HG03460 (cell line): ENCODE data around the gene PCDHGC4.

Experiments used
- ATAC-seq: cut with Tn5 transposase; IDR thresholded peaks from one replicate; pipeline ENCODE4 v1.9.1; 2021; ENCODE audit not compliant: unreplicated experiment

PCDHGC4 gene

DNA sequence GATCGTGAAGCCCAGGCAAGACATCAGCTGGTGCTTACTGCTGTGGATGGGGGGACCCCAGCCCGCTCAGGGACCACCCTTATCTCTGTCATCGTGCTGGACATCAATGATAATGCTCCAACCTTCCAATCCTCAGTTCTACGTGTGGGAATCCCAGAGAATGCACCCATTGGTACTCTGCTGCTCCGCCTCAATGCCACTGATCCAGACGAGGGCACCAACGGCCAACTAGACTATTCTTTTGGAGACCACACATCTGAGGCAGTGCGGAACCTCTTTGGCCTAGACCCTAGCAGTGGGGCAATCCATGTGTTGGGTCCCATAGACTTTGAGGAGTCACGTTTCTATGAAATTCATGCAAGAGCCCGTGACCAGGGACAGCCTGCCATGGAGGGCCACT, 5.0 kb downstream of the PCDHGC4 start:
- no peak for ATAC-seq

DNA sequence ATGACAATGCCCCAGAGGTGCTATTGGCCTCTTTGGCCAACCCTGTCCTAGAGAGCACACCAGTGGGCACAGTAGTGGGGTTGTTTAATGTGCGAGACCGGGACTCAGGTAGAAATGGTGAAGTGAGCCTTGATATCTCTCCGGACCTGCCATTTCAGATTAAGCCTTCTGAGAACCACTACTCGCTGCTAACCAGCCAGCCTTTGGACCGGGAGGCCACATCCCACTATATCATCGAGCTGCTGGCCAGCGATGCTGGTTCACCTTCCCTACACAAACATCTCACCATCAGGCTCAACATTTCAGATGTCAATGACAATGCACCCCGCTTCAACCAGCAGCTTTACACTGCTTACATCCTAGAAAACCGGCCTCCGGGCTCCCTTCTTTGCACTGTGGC, 5.4 kb downstream of the PCDHGC4 start:
- no peak for ATAC-seq

DNA sequence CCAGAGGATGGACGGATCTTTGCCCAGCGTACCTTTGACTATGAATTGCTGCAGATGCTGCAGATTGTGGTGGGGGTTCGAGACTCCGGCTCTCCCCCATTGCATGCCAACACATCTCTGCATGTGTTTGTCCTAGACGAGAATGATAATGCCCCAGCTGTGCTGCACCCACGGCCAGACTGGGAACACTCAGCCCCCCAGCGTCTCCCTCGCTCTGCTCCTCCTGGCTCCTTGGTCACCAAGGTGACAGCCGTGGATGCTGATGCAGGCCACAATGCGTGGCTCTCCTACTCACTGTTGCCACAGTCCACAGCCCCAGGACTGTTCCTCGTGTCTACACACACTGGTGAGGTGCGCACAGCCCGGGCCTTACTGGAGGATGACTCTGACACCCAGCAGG, 5.9 kb downstream of the PCDHGC4 start:
- ATAC-seq: no peak

DNA sequence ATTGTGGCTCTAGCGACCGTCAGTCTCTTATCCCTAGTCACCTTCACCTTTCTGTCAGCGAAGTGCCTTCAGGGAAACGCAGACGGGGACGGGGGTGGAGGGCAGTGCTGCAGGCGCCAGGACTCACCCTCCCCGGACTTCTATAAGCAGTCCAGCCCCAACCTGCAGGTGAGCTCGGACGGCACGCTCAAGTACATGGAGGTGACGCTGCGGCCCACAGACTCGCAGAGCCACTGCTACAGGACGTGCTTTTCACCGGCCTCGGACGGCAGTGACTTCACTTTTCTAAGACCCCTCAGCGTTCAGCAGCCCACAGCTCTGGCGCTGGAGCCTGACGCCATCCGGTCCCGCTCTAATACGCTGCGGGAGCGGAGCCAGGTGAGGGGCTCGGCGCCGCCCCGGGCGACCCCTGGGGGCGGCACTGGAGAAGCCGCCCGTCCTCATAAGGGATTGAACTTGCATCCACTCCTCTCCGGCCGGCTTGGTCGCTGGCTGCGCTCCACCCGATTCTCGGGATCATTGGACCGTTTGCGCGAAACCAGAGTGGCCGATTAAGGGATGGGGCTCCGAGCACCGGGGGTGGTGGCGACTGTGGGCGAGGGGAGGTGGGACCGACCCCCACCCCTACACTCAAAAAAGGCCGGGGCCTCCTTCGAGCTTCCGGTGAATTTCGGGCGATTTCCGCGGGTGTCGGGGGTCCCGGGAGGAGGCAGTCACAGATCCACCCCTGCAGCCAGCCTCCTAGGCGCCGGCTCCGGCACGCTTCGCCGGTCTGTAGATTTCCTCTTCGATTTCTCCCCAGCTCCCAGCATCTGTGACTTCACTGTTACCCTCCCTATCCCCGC, 6.7 kb downstream of the PCDHGC4 start:
- ATAC-seq: no peak

DNA sequence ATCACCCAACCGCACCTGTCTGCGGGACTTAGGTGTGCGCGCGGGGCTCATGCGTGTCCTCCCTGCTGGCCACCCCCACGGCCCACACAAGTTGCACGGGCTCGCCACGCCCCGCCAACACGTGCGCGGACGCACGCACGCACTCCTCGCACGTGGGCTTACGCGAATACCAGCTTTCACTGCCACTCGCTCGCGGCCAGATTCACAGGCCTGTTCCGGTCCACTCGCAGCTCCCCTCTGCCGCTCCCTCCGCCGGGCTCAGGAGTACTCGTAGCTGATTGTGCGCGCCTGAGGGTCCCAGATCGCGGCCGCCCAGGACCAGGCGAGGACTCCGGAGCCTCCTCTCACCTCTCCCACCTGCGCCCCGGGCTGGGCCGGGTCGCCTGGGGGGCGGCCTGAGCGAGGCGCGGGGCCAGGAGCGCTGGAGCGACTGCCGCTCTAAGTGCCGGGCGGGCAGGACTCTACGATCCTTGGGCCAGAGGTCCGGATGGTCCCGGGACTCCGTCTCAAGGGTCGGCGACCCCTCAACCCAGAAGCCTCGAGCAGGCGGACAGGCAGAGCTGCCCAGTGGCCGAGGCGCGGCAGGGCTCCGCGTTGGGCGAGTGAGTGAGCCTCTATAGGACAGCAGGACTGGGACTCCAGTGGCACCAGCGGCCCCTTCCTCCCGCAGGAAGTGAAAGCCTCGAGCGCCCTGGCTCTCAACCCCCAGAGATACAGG, 7.5 kb downstream of the PCDHGC4 start:
- no peak for ATAC-seq

DNA sequence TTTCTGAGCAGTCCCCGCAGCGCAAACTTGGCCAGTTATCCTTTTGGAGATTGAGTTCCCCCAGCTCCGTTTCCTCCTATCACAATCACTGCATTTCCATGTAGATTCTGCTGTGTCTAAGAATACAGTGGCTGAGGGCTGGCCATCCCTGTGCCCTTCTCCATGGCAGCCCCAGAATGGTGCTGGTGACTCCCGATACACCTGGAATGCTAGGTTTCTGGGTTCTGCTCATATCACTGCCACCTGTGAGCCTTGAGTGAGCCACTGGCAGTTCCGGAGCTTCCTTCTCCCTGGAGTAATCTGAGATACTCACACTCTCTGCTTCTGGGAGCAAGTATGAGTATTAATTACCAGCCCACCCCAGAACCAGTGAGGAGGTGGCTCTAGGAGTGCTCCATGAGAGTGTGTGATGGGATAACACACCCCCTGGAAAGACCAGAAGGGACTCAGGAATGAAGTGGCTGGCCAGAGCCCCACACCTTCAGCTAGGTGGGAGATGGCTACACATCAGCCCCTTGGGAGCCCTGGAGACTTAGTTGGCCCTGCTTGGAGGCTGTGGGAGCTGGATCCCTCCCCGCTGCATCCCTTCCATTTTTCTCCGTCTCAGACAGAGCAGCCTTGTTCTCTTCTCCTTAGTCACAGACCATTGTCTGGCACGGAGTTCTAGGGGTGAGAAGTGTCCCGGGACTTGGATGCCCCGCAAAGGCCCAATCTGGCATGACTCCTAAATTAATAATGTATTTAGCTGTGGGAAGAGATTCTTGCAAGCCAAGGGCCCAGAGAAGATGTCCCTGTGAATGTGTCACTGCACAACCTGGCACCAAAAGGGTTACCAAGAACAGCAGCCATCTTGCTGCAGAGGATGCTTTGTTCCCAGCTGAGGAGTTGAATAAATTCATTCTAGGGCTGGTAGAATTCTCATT, 8.9 kb downstream of the PCDHGC4 start:
- ATAC-seq: no peak

DNA sequence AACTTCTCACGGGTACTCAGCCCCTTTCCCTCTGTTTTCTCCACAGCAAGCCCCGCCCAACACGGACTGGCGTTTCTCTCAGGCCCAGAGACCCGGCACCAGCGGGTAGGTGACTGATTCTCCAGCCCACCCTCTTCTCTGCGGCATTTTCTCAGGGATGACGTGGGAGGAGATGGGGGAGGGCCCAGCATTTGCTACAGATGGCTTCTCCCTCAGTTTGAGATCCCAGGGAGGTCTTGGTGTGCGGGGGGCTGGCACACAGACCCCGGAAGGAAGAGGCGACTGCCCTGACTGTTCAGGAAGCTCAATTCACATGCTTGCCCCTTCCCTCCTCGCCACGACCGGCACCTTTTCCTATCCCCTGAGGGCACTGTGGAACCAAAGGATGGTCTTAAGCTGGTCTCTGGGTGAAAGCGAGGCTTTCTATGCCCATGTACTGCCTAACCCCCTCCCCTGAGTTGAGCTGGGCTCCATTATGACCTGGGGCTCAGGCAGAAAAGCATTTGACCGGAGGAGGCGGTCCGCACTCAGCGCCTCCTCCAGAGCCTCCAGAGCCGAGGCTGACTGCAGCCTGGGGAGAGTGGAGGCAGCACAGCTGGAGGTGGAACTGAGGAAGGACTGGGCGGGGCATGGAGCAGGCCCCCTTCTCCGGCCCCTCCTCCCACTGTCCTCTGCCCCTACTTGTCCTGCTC, 10.1 kb downstream of the PCDHGC4 start:
- ATAC-seq: no peak

DNA sequence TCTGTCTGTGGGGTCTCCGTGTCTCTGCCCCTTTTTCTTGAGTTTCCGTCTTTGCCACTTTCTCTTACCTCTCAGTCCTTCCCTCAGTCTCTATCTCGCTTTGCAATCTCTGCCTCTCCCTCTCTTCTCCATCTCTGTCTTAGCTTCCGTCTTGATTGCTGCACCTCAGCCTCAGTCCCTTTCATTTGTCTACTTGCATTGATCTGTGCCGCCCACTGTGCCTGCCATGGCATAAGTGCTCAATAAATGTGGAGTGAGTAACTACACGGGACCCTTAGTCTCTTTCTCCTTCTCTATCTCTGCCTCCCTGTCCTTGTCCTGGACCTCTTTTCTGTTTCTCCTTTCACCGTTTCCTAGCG, 10.6 kb downstream of the PCDHGC4 start:
- no peak for ATAC-seq

DNA sequence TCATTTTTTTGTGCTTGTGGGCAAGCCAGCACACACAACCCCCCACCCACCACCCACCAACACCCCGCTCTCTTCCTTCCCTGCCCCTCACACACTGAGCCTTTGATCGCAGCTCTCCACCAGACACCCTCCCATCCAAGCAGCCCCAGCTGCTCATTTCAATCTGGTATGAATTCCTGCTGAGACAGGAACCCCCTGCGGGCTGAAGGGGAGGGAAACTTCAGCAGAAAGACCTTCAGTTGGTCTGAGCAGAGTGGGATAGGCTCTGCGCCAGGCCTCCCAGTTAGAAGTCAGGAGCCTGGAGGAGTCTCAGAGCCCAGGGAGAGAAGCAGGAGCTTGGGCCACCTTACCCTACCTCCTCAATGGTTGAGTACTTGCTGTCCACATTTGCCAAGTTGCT, 11.2 kb downstream of the PCDHGC4 start:
- no peak for ATAC-seq

DNA sequence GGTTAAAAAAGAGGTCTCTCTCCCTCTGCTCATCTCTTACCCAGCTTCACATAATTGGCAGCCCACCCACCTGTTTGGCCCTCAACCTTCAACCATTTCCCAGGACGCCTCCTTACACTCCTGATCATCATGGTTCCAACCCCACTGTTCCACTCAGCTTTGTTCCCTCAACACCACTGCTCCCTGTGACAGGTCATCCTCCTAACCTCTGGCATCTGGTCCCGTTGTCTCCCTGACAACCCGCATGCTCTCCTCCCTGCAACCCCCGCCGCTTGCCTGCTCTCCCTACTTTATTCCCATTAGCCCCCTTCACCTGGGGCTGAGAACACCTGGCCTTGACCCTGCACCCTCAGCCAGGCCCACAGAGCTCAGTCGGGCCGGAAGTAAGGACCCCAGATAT, 16.9 kb downstream of the PCDHGC4 start:
- no peak for ATAC-seq

DNA sequence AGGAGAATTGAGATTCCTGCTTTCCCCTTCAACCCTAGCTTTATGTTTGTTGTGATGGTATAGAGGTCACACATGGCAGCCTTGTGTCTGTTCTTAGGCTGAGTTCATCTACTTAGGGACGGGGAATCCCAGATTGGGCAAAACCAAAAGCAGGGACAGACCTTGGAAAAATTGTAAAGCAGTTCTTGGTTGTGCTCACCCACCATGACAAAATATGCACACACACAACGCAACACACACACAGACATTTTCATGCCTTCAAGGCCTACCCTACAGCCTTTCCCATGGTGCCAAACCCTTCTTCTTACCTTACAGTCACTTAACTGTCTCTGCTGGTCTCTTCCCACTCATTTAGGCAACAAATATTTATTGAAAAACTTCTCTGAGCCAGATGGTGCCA, 18.9 kb downstream of the PCDHGC4 start:
- ATAC-seq: no peak

DNA sequence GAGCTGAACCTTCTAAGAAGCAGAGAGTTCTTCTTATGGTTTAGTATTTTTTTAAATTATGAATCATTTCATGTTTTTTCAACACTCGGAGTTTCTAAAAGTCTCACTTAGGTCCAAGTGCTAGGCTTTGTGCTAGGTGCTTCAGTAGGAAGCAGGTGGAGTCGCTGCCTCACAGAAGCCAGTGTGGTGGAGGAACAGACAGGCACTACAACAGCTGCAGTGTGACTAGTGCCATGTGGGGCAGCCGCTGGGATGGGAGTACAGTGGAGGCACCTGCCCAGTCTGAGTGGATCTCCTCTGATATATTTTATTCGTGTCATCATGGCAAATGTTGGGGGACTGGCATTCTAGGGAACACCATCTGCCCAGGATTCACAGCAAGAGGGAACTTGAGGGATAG, 19.4 kb downstream of the PCDHGC4 start:
- ATAC-seq: no peak

DNA sequence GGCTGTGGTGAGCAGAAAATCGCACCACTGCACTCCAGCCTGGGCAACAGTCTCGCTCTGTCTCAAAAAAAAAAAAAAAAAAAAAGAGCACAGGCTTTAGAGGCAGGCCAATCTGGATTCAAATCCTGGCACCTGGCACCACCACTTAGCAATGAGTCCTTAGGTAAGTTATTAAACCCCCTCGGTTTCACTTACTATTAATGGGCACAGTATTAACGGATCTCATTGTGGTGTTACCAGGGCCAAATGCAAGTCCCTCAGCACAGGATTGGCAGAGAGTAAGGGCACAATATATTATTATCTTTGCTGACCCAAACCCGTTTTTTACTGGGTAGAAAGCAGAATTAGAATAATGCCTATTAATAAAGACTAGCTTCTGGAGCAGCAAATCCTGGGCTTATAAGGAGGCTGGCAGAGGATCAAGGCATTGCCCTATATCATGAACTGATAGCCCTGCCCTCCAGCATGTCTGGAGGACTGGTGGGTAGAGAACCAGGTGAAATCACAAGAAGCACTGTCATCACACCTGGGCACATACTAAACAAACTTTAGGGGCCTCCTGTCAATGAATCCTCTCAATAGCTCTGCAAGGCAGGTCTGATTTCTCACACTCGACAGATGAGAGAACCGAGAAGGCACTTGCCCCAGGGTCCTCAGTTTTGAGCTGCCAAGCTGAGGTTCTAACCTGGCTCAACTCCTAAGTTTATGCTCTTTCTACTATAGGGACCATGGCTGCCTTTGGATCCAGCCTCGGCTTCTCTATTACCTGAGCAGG, 21.7 kb downstream of the PCDHGC4 start:
- no peak for ATAC-seq

DNA sequence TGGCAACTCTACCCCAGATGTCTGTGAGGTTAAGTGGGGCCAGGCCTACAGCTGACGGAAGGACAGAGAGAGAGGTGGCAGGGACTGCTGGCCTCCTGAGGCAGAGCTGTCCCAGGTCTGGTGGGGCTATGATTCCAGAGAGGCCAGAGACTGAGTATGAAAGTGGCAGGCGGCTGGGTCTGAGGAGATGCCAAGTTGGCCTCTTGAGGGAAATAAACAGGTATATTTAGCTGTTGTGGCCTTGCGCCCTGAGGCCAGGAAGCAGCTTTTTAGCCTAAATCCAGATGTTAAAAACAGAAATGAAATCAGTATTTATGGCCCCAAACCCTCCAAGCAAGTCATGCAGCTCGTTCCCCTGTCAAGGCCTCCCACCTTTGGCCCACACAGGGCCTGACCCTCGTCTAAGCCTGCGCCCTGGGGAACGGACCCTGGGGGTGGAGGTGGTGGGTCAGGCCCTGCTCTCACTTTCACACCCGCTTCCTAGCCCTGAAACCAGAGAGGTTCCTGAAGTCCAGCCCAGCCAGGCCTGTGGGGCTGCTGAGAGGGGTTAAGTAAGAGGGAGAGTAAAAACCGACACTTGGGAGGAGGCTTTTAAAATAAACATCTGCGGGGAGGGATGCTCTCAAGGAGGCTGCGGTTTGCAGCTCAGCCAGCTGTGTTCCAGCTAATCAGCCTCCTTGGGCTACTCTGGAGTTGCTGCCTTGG, 22.7 kb downstream of the PCDHGC4 start:
- ATAC-seq: peak; percentile 36

DNA sequence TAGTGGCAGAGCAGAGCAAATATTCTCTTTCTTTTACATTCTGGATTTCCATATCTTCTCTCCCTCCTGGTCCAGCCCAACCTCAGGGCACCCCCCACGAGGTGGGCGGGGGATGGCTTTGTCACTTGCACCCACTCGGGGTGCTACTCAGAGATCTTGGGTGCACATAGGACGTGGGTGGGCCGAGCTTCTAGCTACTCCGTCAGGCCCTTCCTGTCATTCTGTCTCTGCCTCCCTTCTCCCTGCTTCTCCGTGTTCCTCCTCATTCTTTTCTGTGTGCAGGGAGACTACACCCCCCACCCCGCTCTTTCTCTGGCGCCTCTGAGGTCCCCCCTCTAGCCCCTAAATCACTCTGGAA, 23.6 kb downstream of the PCDHGC4 start:
- ATAC-seq: no peak

DNA sequence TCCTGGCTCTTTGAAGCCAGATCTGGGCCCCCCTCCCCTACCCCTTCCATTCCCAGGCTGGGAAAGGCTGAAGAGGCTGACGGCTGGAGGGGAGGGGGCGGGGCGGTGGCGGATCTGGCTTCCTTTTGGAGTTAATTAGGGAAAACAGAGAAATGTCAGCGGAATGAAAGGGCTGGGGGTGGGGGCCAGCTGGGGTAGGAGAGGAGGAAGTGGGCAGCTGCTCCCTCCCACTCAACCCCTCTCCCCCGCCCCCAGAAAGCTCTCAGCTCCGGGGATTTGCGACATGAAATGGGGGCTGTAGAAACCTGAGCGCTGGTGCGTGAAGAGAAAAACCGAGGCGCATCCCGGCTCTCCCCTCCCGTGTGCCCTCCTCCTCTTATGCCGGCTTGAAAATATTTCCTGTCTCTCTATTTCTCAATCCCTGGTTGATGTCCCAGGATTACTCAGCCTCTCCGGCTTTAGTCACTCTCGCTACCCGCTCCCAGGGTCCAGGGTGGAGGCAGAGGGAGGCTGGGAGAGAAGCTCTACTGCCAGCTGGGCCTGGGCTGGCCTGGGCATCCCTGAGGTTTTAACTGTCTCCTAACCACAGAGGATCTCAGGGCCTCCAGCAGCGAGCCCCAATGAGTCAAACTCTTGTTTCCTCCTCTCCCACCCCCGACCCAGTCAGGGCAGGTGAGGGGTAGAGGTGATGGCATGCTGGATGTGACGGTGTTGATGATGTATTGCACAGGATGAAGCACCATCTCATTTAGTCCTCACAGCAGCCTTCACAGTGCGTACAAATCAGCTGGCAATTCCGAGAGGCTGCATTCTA, 24.2 kb downstream of the PCDHGC4 start:
- ATAC-seq: no peak

DNA sequence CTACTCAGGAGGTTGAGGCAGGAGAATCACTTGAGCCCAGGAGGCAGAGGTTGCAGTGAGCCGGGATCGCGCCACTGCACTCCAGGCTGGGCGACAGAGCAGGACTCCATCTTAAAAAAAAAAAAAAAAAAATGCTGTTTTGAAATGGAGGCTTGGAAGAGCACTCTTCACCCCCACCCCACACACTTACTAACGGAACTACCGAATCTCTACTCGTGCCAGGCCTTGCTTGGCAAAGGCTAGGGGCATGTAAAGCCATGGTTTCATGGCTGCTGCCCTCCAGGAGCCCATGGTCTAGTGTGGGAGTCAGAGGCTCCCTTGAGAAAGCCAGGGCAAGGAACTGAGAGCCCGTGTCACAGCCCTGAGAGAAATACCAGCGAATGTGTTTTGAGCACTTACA, 25.3 kb downstream of the PCDHGC4 start:
- no peak for ATAC-seq

DNA sequence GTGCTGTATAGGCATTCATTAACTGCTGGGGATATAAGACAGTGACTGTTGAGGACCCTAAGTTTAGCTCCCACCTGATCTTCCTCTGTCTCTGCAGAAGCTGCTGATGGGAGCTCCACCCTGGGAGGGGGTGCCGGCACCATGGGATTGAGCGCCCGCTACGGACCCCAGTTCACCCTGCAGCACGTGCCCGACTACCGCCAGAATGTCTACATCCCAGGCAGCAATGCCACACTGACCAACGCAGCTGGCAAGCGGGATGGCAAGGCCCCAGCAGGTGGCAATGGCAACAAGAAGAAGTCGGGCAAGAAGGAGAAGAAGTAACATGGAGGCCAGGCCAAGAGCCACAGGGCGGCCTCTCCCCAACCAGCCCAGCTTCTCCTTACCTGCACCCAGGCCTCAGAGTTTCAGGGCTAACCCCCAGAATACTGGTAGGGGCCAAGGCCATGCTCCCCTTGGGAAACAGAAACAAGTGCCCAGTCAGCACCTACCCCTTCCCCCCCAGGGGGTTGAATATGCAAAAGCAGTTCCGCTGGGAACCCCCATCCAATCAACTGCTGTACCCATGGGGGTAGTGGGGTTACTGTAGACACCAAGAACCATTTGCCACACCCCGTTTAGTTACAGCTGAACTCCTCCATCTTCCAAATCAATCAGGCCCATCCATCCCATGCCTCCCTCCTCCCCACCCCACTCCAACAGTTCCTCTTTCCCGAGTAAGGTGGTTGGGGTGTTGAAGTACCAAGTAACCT, 26.2 kb downstream of the PCDHGC4 start:
- peak; percentile 20 for ATAC-seq
